ENCODE results near the gene PLAAT5. TPM values are rescaled to one million over a fixed set of nuclear protein-coding genes. Genes with fewer than 3 reads are reported as not detected.

The PLAAT5 gene
- total RNA-seq, 1 experiment from 2014 or later = not detected

DNA sequence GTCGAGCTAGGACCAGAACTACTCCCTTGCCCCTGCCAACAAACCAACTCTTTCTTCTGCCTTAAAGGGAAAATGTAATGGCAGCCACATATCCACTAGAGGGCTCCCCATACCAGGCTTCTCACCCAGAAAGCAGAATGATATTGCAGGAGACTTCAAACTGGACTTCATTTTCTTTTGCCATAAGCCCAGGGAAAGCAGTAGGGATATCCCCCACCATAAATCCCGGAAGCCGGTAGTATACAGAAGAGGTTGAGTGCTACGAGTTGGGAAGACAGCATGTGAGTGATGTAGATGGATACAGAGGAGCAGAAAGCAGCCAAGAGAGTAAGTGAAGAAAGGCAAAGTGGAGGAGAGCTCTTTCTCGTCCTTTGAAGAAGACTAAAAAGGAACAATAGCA is 12.1 kb downstream of the PLAAT5 start (continued):
- no peak for TF ChIP-seq ATF3 (IDR thresholded peaks at IDR 0.05)
- peak; percentile 98 for TF ChIP-seq RAD21 (IDR thresholded peaks at IDR 0.05; ENCODE audit: low read depth)

DNA sequence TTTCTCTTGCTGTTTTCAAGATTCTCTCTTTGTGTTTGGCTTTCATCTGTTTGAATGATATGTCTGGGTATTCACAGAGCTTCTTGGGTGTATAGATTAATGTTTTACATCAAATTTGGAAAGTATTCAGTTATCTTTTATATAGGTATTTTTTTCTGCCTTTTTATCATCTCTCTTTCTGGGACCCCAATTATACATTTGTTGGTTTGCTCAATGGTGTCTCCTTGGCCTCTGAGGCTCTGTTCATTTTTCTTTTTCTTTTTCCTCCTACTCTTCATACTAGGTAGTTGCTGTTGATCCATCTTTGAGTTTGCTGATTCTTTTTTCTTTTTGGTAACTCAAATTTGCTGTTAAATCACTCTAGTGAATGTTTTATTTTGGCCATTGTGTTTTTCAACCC is 14.3 kb downstream of the PLAAT5 start:
- TF ChIP-seq ZFX (IDR thresholded peaks at IDR 0.05) = no peak
- TF ChIP-seq, protein P1, sequence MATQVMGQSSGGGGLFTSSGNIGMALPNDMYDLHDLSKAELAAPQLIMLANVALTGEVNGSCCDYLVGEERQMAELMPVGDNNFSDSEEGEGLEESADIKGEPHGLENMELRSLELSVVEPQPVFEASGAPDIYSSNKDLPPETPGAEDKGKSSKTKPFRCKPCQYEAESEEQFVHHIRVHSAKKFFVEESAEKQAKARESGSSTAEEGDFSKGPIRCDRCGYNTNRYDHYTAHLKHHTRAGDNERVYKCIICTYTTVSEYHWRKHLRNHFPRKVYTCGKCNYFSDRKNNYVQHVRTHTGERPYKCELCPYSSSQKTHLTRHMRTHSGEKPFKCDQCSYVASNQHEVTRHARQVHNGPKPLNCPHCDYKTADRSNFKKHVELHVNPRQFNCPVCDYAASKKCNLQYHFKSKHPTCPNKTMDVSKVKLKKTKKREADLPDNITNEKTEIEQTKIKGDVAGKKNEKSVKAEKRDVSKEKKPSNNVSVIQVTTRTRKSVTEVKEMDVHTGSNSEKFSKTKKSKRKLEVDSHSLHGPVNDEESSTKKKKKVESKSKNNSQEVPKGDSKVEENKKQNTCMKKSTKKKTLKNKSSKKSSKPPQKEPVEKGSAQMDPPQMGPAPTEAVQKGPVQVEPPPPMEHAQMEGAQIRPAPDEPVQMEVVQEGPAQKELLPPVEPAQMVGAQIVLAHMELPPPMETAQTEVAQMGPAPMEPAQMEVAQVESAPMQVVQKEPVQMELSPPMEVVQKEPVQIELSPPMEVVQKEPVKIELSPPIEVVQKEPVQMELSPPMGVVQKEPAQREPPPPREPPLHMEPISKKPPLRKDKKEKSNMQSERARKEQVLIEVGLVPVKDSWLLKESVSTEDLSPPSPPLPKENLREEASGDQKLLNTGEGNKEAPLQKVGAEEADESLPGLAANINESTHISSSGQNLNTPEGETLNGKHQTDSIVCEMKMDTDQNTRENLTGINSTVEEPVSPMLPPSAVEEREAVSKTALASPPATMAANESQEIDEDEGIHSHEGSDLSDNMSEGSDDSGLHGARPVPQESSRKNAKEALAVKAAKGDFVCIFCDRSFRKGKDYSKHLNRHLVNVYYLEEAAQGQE (IDR thresholded peaks at IDR 0.05; ENCODE audit: low read depth) = no peak
- TF ChIP-seq EZH2 (IDR thresholded peaks at IDR 0.05) = no peak
- no peak for TF ChIP-seq RAD21 (IDR thresholded peaks at IDR 0.05; ENCODE audit: low read depth)
- no peak for TF ChIP-seq POLR2AphosphoS5 (IDR thresholded peaks at IDR 0.05; ENCODE audit: low read depth, low read length)
- no peak for TF ChIP-seq SP1 (IDR thresholded peaks at IDR 0.05; ENCODE audit: low read depth)
- BruUV-seq (replicated peaks) = no TSS peak
- CTCF ChIA-PET = no interaction called here
- Histone ChIP-seq H3K79me2 (ENCODE audit: insufficient read depth, low read length) (no peaks in the 10 kb centered on the region), H2AFZ (ENCODE audit: low read depth, low read length, poor library complexity, severe bottlenecking) (no peak overlapping the region), H3K27me3 (ENCODE audit: insufficient read depth, low read length) (no peaks in the 10 kb centered on the region), H3K4me1 (ENCODE audit: control insufficient read depth in 1 of 2, insufficient read depth in 2 of 2, low read length in 2 of 2) (peaks cover 0 to 6% of the 10 kb centered on the region in 2 experiments; a peak in 2 of 4 replicates), H4K20me1 (ENCODE audit: insufficient read depth) (no peaks in the 10 kb centered on the region), H3K4me3 (replicated peaks in 1 of 2; ENCODE audit: low read depth in 1 of 2, low read length in 2 of 2) (no peak overlapping the region), H3K4me2 (ENCODE audit: low read length) (no peak overlapping the region), H3K9me2 (ENCODE audit: insufficient read depth) (no peaks in the 10 kb centered on the region), H3K9me3 (ENCODE audit: control insufficient read depth in 1 of 2, insufficient read depth in 1 of 2, low read depth in 1 of 2, low read length in 2 of 2) (peaks cover 0 to 7% of the 10 kb centered on the region in 2 experiments; a peak in 1 of 4 replicates), H3K9ac (ENCODE audit: low read length) (no peak overlapping the region), H3K36me3 (ENCODE audit: control insufficient read depth in 1 of 2, insufficient read depth in 2 of 2, low read length in 2 of 2) (no peaks in the 10 kb centered on the region), H3K27ac (ENCODE audit: low read depth, low read length) (no peak overlapping the region)
- DNase-seq (ENCODE audit: low read depth, low spot score) = no peak
- RAD21 ChIA-PET (ENCODE audit: low non-redundant PET in 1 of 2, low total read pairs in 2 of 2, uncharacterized antibody in 2 of 2, unreplicated experiment in 2 of 2) = no interaction called here
- ATAC-seq = no peak
- POLR2A ChIA-PET = no interaction called here
- intact Hi-C loops (cut with micrococcal nuclease) = loop anchor here (5.0 to 10.0 kb wide), 2 partner anchors 261 to 358 kb away; partner anchors contain the start of gene MARK2

Data from HCT116 (cell line).